GM13977 (cell line): Measurements from ENCODE around the gene CHRDL1.

Experiments
- DNase-seq: peaks from one replicate; pipeline ENCODE4 v3.0.0; 2012; ENCODE audit warnings: low spot score
- CTCF ChIP-seq: IDR thresholded peaks from 2 replicates; pipeline ENCODE4 v1.5.1; 2012; ENCODE audit warnings: mild to moderate bottlenecking, control low read depth; ENCODE audit not compliant: insufficient read depth; ENCODE audit errors: extremely low read depth, missing control alignments
- in situ Hi-C: fragments of 300-500 bp; cut with MboI; formaldehyde crosslinking; loops from one replicate; pipeline ENCODE4 v1.12.0; 2022; ENCODE audit warnings: low sequenced_read_pairs, low pct_unique_long_range_greater_than_20kb, mixed read lengths, inconsistent platforms; ENCODE audit not compliant: unreplicated experiment

The CHRDL1 gene

GRCh38 chrX:110805303-110805702, 9.7 kb upstream of the CHRDL1 start:
- DNase-seq: no peak
- TF ChIP-seq CTCF: no peak
- in situ Hi-C loops: no loop called here

- no peak for TF ChIP-seq CTCF
- DNase-seq: no peak
- in situ Hi-C loops: no loop called here
Observed at GRCh38 chrX:110804446-110804845, 8.8 kb upstream of the CHRDL1 start.

GRCh38 chrX:110803506-110803905, 7.9 kb upstream of the CHRDL1 start:
- in situ Hi-C loops: no loop called here
- DNase-seq: no peak
- TF ChIP-seq CTCF: no peak

GRCh38 chrX:110796407-110796697, 735 bp upstream of the CHRDL1 start:
- no peak for DNase-seq
- in situ Hi-C loops: no loop called here
- no peak for TF ChIP-seq CTCF

GRCh38 chrX:110794601-110795000, 1.0 kb downstream of the CHRDL1 start:
- no peak for DNase-seq
- no peak for TF ChIP-seq CTCF
- in situ Hi-C loops: no loop called here

- no peak for DNase-seq
- in situ Hi-C loops: no loop called here
- no peak for TF ChIP-seq CTCF
Observed at GRCh38 chrX:110791071-110791470, 4.5 kb downstream of the CHRDL1 start.

- in situ Hi-C loops: no loop called here
- no peak for DNase-seq
- TF ChIP-seq CTCF: no peak
Observed at GRCh38 chrX:110786486-110786885, 9.1 kb downstream of the CHRDL1 start.
